Activated CD4-positive, alpha-beta memory T cell treated with anti-CD3 and anti-CD28 coated beads for 36 hours (primary cell): ENCODE measurements around the gene MVD. TPM values are rescaled to one million over a fixed set of nuclear protein-coding genes. Genes with fewer than 3 reads are reported as not detected.

Experiments
- CTCF ChIA-PET: fragments of 350-600 bp; sonication (Branson Sonifier 250); formaldehyde crosslinking; loops from one replicate; lab custom pipeline; 2021; ENCODE audit warnings: antibody characterized with exemption, inconsistent platforms; lab: Charles Lee
- POLR2A ChIA-PET: fragments of 350-600 bp; sonication (Branson Sonifier 250); formaldehyde crosslinking; loops from one replicate; lab custom pipeline; 2021; ENCODE audit warnings: antibody characterized with exemption; lab: Charles Lee
- DNase-seq: peaks from one replicate; pipeline ENCODE4 v3.0.0-alpha.2; 2020
- H3K27ac Mint-ChIP-seq: one replicate; pipeline ENCODE4 v1.8.0; 2021; ENCODE audit warnings: mixed read lengths
- H3K27me3 Mint-ChIP-seq: one replicate; pipeline ENCODE4 v1.8.0; 2021; ENCODE audit warnings: mixed read lengths
- H3K36me3 Mint-ChIP-seq: one replicate; pipeline ENCODE4 v1.8.0; 2021; ENCODE audit warnings: mixed read lengths
- H3K4me1 Mint-ChIP-seq: one replicate; pipeline ENCODE4 v1.8.0; 2021; ENCODE audit warnings: low read depth, mixed read lengths
- H3K4me3 Mint-ChIP-seq: one replicate; pipeline ENCODE4 v1.8.0; 2021; ENCODE audit warnings: mild to moderate bottlenecking, mixed read lengths
- H3K9me3 Mint-ChIP-seq: one replicate; pipeline ENCODE4 v1.8.0; 2021; ENCODE audit warnings: mixed read lengths
- intact Hi-C: fragments of 100-400 bp; cut with micrococcal nuclease; formaldehyde crosslinking; loops from one replicate; pipeline ENCODE4 v1.15.1; 2023
- total RNA-seq, 2 experiments: library from RNA; stranded (reverse); gene quantifications; one replicate each; pipeline ENCODE4 v1.2.3, GENCODE V29; 2021

Gene MVD
- total RNA-seq, 2 experiments from 2014 or later: 111 to 113 TPM

DNA sequence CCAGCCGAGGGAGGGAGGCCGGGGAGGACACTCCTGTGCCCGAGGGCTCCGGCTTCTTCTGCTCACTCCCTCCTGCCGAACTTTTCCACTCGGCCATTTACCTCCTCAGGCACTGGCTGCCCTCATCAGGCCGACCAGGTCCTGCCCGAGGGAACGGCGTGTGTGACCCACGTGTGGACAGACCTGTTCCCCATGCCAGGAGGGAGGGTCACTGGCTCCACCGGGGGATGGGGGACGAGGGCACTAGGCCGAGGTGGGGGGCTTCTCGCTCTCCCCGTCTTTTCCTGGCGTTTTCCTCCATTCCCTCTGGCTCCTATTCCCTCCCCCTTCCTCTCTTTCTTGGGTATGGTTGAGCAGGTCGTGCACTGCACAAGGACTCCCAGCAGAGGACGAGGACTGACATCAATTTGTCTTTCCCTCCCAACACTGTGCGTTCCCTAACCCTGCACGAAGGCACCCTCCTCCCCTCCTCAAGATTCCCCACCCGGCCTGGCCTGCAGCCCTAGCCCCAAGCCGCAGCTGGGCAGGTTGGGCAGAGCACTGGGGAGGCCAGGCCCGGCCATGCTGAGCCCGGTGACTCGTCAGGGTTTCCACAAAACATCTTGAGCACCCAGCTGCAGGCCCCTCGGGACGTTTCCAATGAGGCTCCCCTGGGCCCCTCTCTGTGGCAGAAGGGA lies 27.8 kb downstream of the MVD start:
- H3K4me1 Mint-ChIP-seq: peaks cover 52% of the 10 kb centered on the region
- ChIA-PET CTCF (no interaction called here), POLR2A (no interaction called here)
- intact Hi-C loops: loop anchor here (5.0 to 10.0 kb wide), 2 partner anchors 43 to 50 kb away; partner anchors contain the start of gene SNAI3
- H3K27ac Mint-ChIP-seq: no peak overlapping the region
- peak overlapping the region; percentile 61 for H3K4me3 Mint-ChIP-seq
- peaks cover 10% of the 10 kb centered on the region for H3K36me3 Mint-ChIP-seq
- DNase-seq: no peak
- peaks cover 3% of the 10 kb centered on the region for H3K9me3 Mint-ChIP-seq
- H3K27me3 Mint-ChIP-seq: peaks cover 21% of the 10 kb centered on the region

DNA sequence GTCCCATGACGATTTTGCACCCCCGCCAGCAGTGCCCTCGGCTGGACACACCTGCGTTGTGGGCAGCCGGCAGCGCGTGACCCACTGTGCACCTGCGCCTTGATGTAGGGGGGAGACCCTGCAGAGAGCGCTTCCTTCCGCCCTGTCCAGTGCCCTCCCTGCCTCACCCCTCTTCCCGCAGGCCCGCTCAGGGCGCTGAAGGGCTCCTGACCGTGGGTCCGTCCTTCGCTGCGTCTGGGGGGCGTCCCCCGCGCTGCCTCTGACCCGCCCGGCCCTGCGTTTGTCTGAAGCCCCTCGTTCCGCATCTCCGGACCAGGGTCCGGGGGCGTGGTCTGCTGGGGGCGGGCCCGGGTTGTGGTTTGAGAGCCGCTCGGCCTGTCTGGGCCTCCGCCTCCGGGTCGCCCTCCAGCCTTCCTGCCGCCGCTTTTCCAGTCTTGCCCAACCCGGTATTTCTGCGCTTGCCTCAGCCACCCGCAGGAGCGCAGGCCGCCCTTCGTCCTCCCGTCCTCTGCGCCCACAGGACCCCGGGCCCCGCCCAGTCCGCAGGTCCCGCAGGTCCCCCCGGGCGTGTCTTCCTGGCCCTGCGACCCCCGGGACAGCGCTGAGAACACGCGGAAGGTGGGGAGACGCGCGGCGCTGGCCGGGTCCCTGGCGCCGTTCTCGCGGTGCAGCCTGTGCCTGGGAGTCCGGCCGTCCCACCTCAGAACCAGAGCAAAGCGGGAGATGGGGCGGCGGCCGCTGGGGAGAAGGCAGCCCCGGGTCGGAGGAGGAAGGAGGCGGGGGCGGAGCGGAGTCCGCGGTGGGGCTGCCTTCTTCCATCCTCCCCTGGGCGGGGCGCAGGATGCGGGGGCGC lies 28.5 kb downstream of the MVD start:
- Mint-ChIP-seq H3K9me3 (peaks cover 3% of the 10 kb centered on the region), H3K4me3 (peak overlapping the region; percentile 66), H3K27me3 (peaks cover 19% of the 10 kb centered on the region), H3K27ac (no peak overlapping the region), H3K4me1 (peaks cover 48% of the 10 kb centered on the region), H3K36me3 (peaks cover 15% of the 10 kb centered on the region)
- DNase-seq: peak; percentile 72
- ChIA-PET CTCF (interaction anchor here (1.1 to 2.8 kb wide), 5 partner anchors 14 to 159 kb away, joined by 3 to 14 read pairs (median 4); no protein-coding TSS in a partner anchor), POLR2A (no interaction called here)
- intact Hi-C loops: loop anchor here (5.0 to 10.0 kb wide), 2 partner anchors 42 to 50 kb away; partner anchors contain the start of gene SNAI3

DNA sequence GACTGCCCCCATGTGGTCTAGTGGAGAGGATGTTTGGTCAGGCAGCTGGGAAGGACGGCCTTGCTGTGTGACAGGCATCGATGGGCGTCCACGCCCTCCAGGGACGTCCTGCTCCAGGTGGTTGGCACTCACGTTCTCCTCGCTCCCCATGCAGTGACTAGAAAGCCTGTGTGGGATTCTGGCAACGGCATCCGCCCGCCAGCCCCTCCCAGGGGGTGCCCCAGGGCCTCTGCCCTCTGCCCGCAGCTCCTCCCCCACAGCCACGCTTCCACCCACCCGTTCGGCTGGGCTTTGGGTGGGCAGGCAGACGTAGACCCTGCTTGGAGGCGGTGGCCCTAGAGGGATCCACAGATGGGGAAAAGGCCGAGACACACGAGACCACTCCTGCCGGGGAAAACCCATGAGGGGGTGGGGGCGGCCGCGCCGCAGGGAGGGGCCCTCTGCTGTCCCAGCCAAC lies 29.2 kb downstream of the MVD start:
- ChIA-PET POLR2A (interaction anchor here (0.9 to 1.5 kb wide), 4 partner anchors 16 to 175 kb away, joined by 3 to 6 read pairs (median 4); partner anchors contain the start of gene ZC3H18), CTCF (interaction anchor here (0.6 to 2.8 kb wide), 10 partner anchors 13 to 160 kb away, joined by 3 to 14 read pairs (median 4); no protein-coding TSS in a partner anchor)
- H3K36me3 Mint-ChIP-seq: peaks cover 16% of the 10 kb centered on the region
- DNase-seq: peak; percentile 78
- intact Hi-C loops: loop anchor here (5.0 to 10.0 kb wide), 2 partner anchors 41 to 51 kb away; partner anchors contain the start of gene SNAI3
- peaks cover 3% of the 10 kb centered on the region for H3K9me3 Mint-ChIP-seq
- H3K4me1 Mint-ChIP-seq: peaks cover 46% of the 10 kb centered on the region
- peak overlapping the region; percentile 66 for H3K4me3 Mint-ChIP-seq
- H3K27ac Mint-ChIP-seq: peak overlapping the region; percentile 54
- peaks cover 17% of the 10 kb centered on the region for H3K27me3 Mint-ChIP-seq

GRCh38 chr16:88632587-88632930 lies 30.3 kb downstream of the MVD start:
- peaks cover 35% of the 10 kb centered on the region for H3K4me1 Mint-ChIP-seq
- no peak overlapping the region for H3K27ac Mint-ChIP-seq
- no peak for DNase-seq
- intact Hi-C loops: loop anchor here (5.0 to 10.0 kb wide), 2 partner anchors 40 to 52 kb away; partner anchors contain the start of gene SNAI3
- ChIA-PET POLR2A (interaction anchor here (1.5 kb wide), 1 partner anchor 17 kb away, joined by 6 read pairs; no protein-coding TSS in a partner anchor), CTCF (interaction anchor here (1.3 to 2.8 kb wide), 4 partner anchors 12 to 75 kb away, joined by 3 to 14 read pairs (median 4); no protein-coding TSS in a partner anchor)
- peaks cover 8% of the 10 kb centered on the region for H3K27me3 Mint-ChIP-seq
- peaks cover 20% of the 10 kb centered on the region for H3K36me3 Mint-ChIP-seq
- peaks cover 3% of the 10 kb centered on the region for H3K9me3 Mint-ChIP-seq
- H3K4me3 Mint-ChIP-seq: no peak overlapping the region

- peaks cover 19% of the 10 kb centered on the region for H3K36me3 Mint-ChIP-seq
- no peak overlapping the region for H3K27ac Mint-ChIP-seq
- no peak overlapping the region for H3K4me3 Mint-ChIP-seq
- peaks cover 30% of the 10 kb centered on the region for H3K4me1 Mint-ChIP-seq
- DNase-seq: no peak
- peaks cover under 1% of the 10 kb centered on the region for H3K9me3 Mint-ChIP-seq
- intact Hi-C loops: loop anchor here (5.0 to 10.0 kb wide), 2 partner anchors 40 to 53 kb away; partner anchors contain the start of gene SNAI3
- CTCF ChIA-PET: interaction anchor here (1.5 to 2.8 kb wide), 3 partner anchors 12 to 75 kb away, joined by 3 to 14 read pairs (median 5); no protein-coding TSS in a partner anchor
- H3K27me3 Mint-ChIP-seq: peaks cover 6% of the 10 kb centered on the region
- POLR2A ChIA-PET: interaction anchor here (1.5 kb wide), 1 partner anchor 18 kb away, joined by 6 read pairs; no protein-coding TSS in a partner anchor
Observed at GRCh38 chr16:88631920-88632586, 30.8 kb downstream of the MVD start.

DNA sequence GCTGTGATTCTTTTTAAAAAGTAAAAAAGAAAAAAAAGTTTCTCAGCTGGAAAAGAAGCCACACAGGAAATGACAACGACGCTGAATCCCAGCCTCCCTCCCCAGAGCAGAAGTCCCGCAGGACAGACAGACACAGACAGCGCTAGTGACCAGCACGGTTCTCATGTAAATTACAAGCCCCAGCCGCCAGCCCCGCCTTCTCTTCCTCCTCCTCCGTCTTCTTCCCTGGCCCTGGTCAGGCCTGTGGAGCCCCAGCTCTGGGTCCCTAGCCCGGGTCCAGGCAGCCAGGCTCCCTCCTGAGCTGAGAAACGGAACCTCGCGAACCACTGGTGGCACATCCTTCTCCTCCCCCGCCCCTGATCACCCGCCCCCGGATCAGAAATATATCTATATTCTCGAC lies 31.5 kb downstream of the MVD start:
- H3K4me1 Mint-ChIP-seq: peaks cover 28% of the 10 kb centered on the region
- H3K36me3 Mint-ChIP-seq: peaks cover 23% of the 10 kb centered on the region
- H3K4me3 Mint-ChIP-seq: no peak overlapping the region
- POLR2A ChIA-PET: no interaction called here
- intact Hi-C loops: loop anchor here (5.0 to 10.0 kb wide), 2 partner anchors 39 to 53 kb away; partner anchors contain the start of gene SNAI3
- H3K27me3 Mint-ChIP-seq: peaks cover 5% of the 10 kb centered on the region
- no peak for DNase-seq
- H3K9me3 Mint-ChIP-seq: no peaks in the 10 kb centered on the region
- no peak overlapping the region for H3K27ac Mint-ChIP-seq
- CTCF ChIA-PET: interaction anchor here (2.8 kb wide), 1 partner anchor 11 kb away, joined by 14 read pairs; no protein-coding TSS in a partner anchor

DNA sequence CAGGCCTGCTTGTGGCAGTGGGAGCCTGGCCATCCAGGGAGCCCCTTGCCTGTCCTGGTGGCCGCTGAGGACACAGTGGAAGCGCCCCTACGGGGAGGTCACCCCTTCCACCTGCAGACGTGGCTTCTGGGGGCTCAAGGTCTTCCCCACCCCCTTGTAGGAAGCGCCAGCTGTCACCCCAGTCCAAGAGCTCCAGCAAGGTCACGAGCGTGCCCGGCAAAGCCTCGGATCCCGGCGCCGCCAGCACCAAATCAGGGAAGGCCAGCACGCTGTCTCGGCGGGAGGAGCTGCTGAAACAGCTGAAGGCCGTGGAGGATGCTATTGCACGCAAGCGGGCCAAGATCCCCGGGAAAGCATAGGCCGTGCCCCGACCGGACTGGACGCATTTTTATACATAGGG lies 31.9 kb downstream of the MVD start:
- no peak for DNase-seq
- Mint-ChIP-seq H3K27ac (no peak overlapping the region), H3K27me3 (peaks cover 5% of the 10 kb centered on the region), H3K9me3 (no peaks in the 10 kb centered on the region), H3K36me3 (peaks cover 23% of the 10 kb centered on the region), H3K4me1 (peaks cover 23% of the 10 kb centered on the region), H3K4me3 (no peak overlapping the region)
- POLR2A ChIA-PET: no interaction called here
- intact Hi-C loops: loop anchor here (5.0 to 10.0 kb wide), 2 partner anchors 39 to 54 kb away; partner anchors contain the start of gene SNAI3
- CTCF ChIA-PET: no interaction called here

- intact Hi-C loops: loop anchor here (5.0 to 10.0 kb wide), 2 partner anchors 38 to 54 kb away; partner anchors contain the start of gene SNAI3
- ChIA-PET POLR2A (no interaction called here), CTCF (no interaction called here)
- no peak for DNase-seq
- Mint-ChIP-seq H3K27ac (no peak overlapping the region), H3K4me1 (peaks cover 22% of the 10 kb centered on the region), H3K27me3 (peaks cover 3% of the 10 kb centered on the region), H3K36me3 (peaks cover 25% of the 10 kb centered on the region), H3K9me3 (no peaks in the 10 kb centered on the region), H3K4me3 (no peak overlapping the region)
Observed at GRCh38 chr16:88630433-88630832, 32.5 kb downstream of the MVD start.

GRCh38 chr16:88629835-88630234 lies 33.1 kb downstream of the MVD start:
- Mint-ChIP-seq H3K27ac (no peak overlapping the region), H3K4me1 (peaks cover 21% of the 10 kb centered on the region), H3K36me3 (peaks cover 27% of the 10 kb centered on the region), H3K4me3 (no peak overlapping the region), H3K9me3 (no peaks in the 10 kb centered on the region), H3K27me3 (no peaks in the 10 kb centered on the region)
- intact Hi-C loops: loop anchor here (5.0 to 10.0 kb wide), 2 partner anchors 38 to 55 kb away; partner anchors contain the start of gene SNAI3
- no peak for DNase-seq
- ChIA-PET POLR2A (interaction anchor here (0.9 kb wide), 1 partner anchor 10 kb away, joined by 3 read pairs; no protein-coding TSS in a partner anchor), CTCF (interaction anchor here (0.7 kb wide), 1 partner anchor 58 kb away, joined by 3 read pairs; no protein-coding TSS in a partner anchor)

- intact Hi-C loops: no loop called here
- Mint-ChIP-seq H3K9me3 (no peaks in the 10 kb centered on the region), H3K36me3 (peaks cover 32% of the 10 kb centered on the region), H3K4me1 (peaks cover 17% of the 10 kb centered on the region), H3K27ac (no peak overlapping the region), H3K27me3 (no peaks in the 10 kb centered on the region), H3K4me3 (no peak overlapping the region)
- no peak for DNase-seq
- ChIA-PET CTCF (interaction anchor here (0.9 to 1.2 kb wide), 3 partner anchors 9 to 152 kb away, joined by 3 to 5 read pairs (median 4); partner anchors contain the start of gene ZC3H18), POLR2A (no interaction called here)
Observed at GRCh38 chr16:88628512-88628974, 34.3 kb downstream of the MVD start.
